Fibroblast of lung (primary cell): ENCODE data around the gene FHIT. TPM values are rescaled to one million over a fixed set of nuclear protein-coding genes. Genes with fewer than 3 reads are reported as not detected.
A peak's percentile ranks its signal among the peaks of the same experiment; 100 is the strongest.

ENCODE experiments used
- DNase-seq, 2 donors: peaks; one replicate each; pipeline versions ENCODE4 v3.0.0 to v3.0.0-alpha.2; 2010; ENCODE audit warnings: low read depth in 2 of 2
- H2AFZ ChIP-seq: 2 replicates; pipeline ENCODE4 v1.5.1; 2012; ENCODE audit warnings: low read length, control low read depth, inconsistent platforms
- H3K27ac ChIP-seq: 2 replicates; pipeline ENCODE4 v1.5.1; 2011; ENCODE audit warnings: low read length, control low read depth; ENCODE audit not compliant: insufficient read depth
- H3K27me3 ChIP-seq: 2 replicates; pipeline ENCODE4 v1.5.1; 2011; ENCODE audit warnings: mild to moderate bottlenecking, low read length; ENCODE audit not compliant: control insufficient read depth, insufficient read depth
- H3K36me3 ChIP-seq: 2 replicates; pipeline ENCODE4 v1.5.1; 2011; ENCODE audit warnings: low read length; ENCODE audit not compliant: control insufficient read depth, insufficient read depth
- H3K4me1 ChIP-seq: 2 replicates; pipeline ENCODE4 v1.5.1; 2011; ENCODE audit warnings: low read length; ENCODE audit not compliant: control insufficient read depth, insufficient read depth; ENCODE audit errors: extremely low read depth
- H3K4me2 ChIP-seq: 2 replicates; pipeline ENCODE4 v1.5.1; 2011; ENCODE audit warnings: low read length, control low read depth; ENCODE audit not compliant: insufficient read depth; ENCODE audit errors: extremely low read depth
- H3K4me3 ChIP-seq, 4 experiments: fragments of 200-600 bp in 1 of 4; sonication (generic) in 1 of 4; replicated peaks in 1 of 4; 2 replicates each; pipeline ENCODE4 v1.5.1; 2011 to 2016; ENCODE audit warnings: low read length in 4 of 4, low read depth in 3 of 4, mild to moderate bottlenecking in 3 of 4, control low read depth in 2 of 4, inconsistent platforms in 1 of 4, mixed read lengths in 1 of 4; ENCODE audit not compliant: insufficient read depth in 1 of 4; ENCODE audit errors: control extremely low read depth in 1 of 4
- H3K79me2 ChIP-seq: 2 replicates; pipeline ENCODE4 v1.5.1; 2012; ENCODE audit warnings: mild to moderate bottlenecking, low read length, inconsistent platforms; ENCODE audit not compliant: control insufficient read depth, insufficient read depth
- H3K9ac ChIP-seq: 2 replicates; pipeline ENCODE4 v1.5.1; 2011; ENCODE audit warnings: mild to moderate bottlenecking, low read length, control low read depth; ENCODE audit not compliant: insufficient read depth
- H3K9me3 ChIP-seq: 2 replicates; pipeline ENCODE4 v1.5.1; 2012; ENCODE audit warnings: low read depth, low read length; ENCODE audit not compliant: control insufficient read depth, insufficient read depth
- H4K20me1 ChIP-seq: 2 replicates; pipeline ENCODE4 v1.5.1; 2011; ENCODE audit warnings: low read length; ENCODE audit not compliant: control insufficient read depth, insufficient read depth; ENCODE audit errors: extremely low read depth
- EZH2 ChIP-seq: IDR thresholded peaks from 2 replicates; pipeline ENCODE4 v1.5.1; 2012; ENCODE audit warnings: low read length, control low read depth, mild to moderate bottlenecking; ENCODE audit errors: missing control alignments
- polyA plus RNA-seq, 2 donors: library from polyadenylated mRNA; depleted of rRNA in 1 of 2; stranded (reverse) in 1 of 2; unstranded in 1 of 2; fragments of >200 nt; gene quantifications; 2 replicates each; pipeline ENCODE4 v1.2.1, GENCODE V29; 2011 to 2012; ENCODE audit warnings: missing spikeins in 1 of 2
- total RNA-seq: library from RNA; depleted of rRNA; stranded (reverse); fragments of >200 nt; gene quantifications from 2 replicates; pipeline ENCODE4 v1.2.1, GENCODE V29; 2014
- TF ChIP-seq, protein P1 (sequence below), 2 donors: IDR thresholded peaks in 1 of 2; conservative IDR thresholded peaks in 1 of 2; 1 replicate in 1 of 2; 2 replicates in 1 of 2; pipeline ENCODE4 v1.5.1; 2011 to 2012; ENCODE audit warnings: low read length in 2 of 2, control low read depth in 1 of 2, inconsistent platforms in 1 of 2, low read depth in 1 of 2, mild to moderate bottlenecking in 1 of 2

The FHIT gene
- total and polyA plus RNA-seq, 2 donors (not counting 1 experiment from before 2014, with no cell fraction given): 0.79 to 2.1 TPM

DNA sequence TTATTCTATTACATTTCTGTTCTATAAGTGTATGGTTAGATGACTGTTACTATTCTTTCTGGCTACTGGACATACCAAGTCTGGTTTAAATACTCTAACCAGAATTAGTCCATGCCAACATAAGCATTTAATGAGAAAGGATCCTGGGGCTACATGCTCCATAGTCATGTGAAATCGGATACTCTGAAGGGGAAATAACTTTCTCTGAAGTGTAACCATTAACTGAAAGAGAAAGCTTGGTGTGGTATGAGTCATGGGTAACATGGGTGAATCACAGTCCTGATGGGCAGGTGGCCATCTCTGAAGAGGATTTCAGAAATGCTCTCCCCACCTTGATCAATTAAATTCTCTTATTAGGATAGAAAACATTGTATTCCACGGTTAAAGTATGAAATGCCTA is 69.4 kb downstream of the FHIT start:
- Histone ChIP-seq H2AFZ (no peak overlapping the region), H3K79me2 (no peaks in the 10 kb centered on the region), H3K9me3 (no peaks in the 10 kb centered on the region), H3K4me2 (no peak overlapping the region), H4K20me1 (no peaks in the 10 kb centered on the region), H3K36me3 (no peaks in the 10 kb centered on the region), H3K27ac (no peak overlapping the region), H3K9ac (no peak overlapping the region), H3K4me3 (no peak overlapping the region), H3K27me3 (no peaks in the 10 kb centered on the region), H3K4me1 (no peaks in the 10 kb centered on the region)
- TF ChIP-seq, protein P1, sequence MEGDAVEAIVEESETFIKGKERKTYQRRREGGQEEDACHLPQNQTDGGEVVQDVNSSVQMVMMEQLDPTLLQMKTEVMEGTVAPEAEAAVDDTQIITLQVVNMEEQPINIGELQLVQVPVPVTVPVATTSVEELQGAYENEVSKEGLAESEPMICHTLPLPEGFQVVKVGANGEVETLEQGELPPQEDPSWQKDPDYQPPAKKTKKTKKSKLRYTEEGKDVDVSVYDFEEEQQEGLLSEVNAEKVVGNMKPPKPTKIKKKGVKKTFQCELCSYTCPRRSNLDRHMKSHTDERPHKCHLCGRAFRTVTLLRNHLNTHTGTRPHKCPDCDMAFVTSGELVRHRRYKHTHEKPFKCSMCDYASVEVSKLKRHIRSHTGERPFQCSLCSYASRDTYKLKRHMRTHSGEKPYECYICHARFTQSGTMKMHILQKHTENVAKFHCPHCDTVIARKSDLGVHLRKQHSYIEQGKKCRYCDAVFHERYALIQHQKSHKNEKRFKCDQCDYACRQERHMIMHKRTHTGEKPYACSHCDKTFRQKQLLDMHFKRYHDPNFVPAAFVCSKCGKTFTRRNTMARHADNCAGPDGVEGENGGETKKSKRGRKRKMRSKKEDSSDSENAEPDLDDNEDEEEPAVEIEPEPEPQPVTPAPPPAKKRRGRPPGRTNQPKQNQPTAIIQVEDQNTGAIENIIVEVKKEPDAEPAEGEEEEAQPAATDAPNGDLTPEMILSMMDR (conservative IDR thresholded peaks at IDR 0.05 in 1 of 2, IDR thresholded peaks at IDR 0.05 in 1 of 2; ENCODE audit: low read depth in 1 of 2, low read length in 2 of 2): no peak
- TF ChIP-seq EZH2: no peak
- peak; percentile 76 to 81 for DNase-seq

DNA sequence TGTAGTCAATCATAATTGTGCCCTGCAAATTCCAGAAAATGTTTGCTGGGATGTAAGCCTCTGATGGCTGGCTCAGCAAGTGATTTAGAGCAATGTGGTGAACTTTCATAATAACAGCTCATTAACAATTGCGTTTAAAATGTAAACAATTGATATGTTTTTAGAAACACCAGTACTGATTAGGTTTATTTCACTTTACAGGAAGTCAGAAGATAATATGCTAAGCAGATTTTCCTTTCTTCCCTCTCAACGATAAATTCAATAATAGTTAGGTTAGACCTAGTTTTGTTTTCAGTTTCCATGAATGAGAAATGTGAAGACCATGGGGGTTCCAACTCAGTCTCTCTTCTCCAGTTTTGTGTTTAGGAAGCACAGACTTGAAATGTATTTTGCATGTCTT is 71.0 kb downstream of the FHIT start:
- H3K9me3 ChIP-seq: no peaks in the 10 kb centered on the region
- no peak overlapping the region for H3K4me2 ChIP-seq

DNA sequence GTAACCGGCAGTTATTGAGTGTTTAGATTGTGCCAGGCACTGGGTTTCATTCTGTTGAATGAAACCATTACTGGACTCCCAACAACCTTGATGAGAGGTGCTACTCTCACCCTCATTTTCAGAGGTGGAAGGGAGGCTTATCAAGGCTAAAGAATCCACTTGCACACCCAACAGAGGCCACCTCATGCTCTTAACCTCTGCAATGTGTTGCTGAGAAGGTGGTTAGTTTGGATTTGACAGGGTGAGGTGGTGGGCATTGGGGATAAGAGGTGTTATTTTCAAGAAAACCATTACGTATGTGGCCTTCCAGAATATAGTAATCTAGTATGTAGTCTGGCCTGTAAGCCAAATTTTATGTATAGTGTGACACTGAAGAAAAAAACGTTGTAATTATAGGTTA is 73.1 kb downstream of the FHIT start:
- no peaks in the 10 kb centered on the region for H3K9me3 ChIP-seq
- H3K4me1 ChIP-seq: no peaks in the 10 kb centered on the region
- no peak overlapping the region for H2AFZ ChIP-seq
- H3K9ac ChIP-seq: no peak overlapping the region
- no peaks in the 10 kb centered on the region for H3K79me2 ChIP-seq
- H3K27ac ChIP-seq: no peak overlapping the region
- H3K27me3 ChIP-seq: no peaks in the 10 kb centered on the region
- H3K36me3 ChIP-seq: no peaks in the 10 kb centered on the region
- no peak overlapping the region for H3K4me3 ChIP-seq
- no peak overlapping the region for H3K4me2 ChIP-seq
- DNase-seq: no peak
- no peak for TF ChIP-seq EZH2
- TF ChIP-seq, protein P1 (conservative IDR thresholded peaks at IDR 0.05 in 1 of 2, IDR thresholded peaks at IDR 0.05 in 1 of 2; ENCODE audit: low read depth in 1 of 2, low read length in 2 of 2): no peak
- no peaks in the 10 kb centered on the region for H4K20me1 ChIP-seq

More for the DNA sequence above, 71.0 kb downstream of the FHIT start:
- Histone ChIP-seq H2AFZ (no peak overlapping the region), H3K79me2 (no peaks in the 10 kb centered on the region), H3K4me3 (no peak overlapping the region), H3K27ac (no peak overlapping the region), H3K27me3 (no peaks in the 10 kb centered on the region), H3K4me1 (no peaks in the 10 kb centered on the region), H3K36me3 (no peaks in the 10 kb centered on the region), H3K9ac (no peak overlapping the region), H4K20me1 (no peaks in the 10 kb centered on the region)
- TF ChIP-seq, protein P1 (conservative IDR thresholded peaks at IDR 0.05 in 1 of 2, IDR thresholded peaks at IDR 0.05 in 1 of 2; ENCODE audit: low read depth in 1 of 2, low read length in 2 of 2): no peak
- TF ChIP-seq EZH2: no peak
- no peak for DNase-seq
